Right cardiac atrium (tissue), 5 donors: ENCODE data around the gene RSPH10B2. TPM values are rescaled to one million over a fixed set of nuclear protein-coding genes. Genes with fewer than 3 reads are reported as not detected.
"Not testable (repeated sequence)": the region's sequence is repeated elsewhere in the genome, so short reads cannot be mapped to it uniquely, and the experiment has no call there.

Source experiments
- ATAC-seq, 2 donors: fragments of 200-7000 bp; cut with Tn5 transposase; one replicate each; pipeline versions ENCODE4 v1.8.0 to v1.9.1; 2020; ENCODE audit warnings: moderate library complexity in 2 of 2, mild to moderate bottlenecking in 1 of 2
- DNase-seq, 3 donors: peaks; one replicate each; pipeline ENCODE4 v3.0.0-alpha.2; 2020
- H3K27ac ChIP-seq: one replicate; pipeline ENCODE4 v1.5.1; 2013; ENCODE audit warnings: mild to moderate bottlenecking, low read length, control low read depth, moderate library complexity
- H3K27me3 ChIP-seq: one replicate; pipeline ENCODE4 v1.6.1; 2013; ENCODE audit not compliant: control insufficient read depth, insufficient read depth
- H3K4me1 ChIP-seq: one replicate; pipeline ENCODE4 v1.6.1; 2013; ENCODE audit warnings: low read length; ENCODE audit not compliant: control insufficient read depth, insufficient read depth
- H3K4me3 ChIP-seq: one replicate; pipeline ENCODE4 v1.5.1; 2013; ENCODE audit warnings: low read length, control low read depth
- H3K9me3 ChIP-seq: one replicate; pipeline ENCODE4 v1.6.1; 2013; ENCODE audit warnings: low read length; ENCODE audit not compliant: control insufficient read depth
- WGBS: extraction: QIAGEN DNeasy Blood & Tissue Kit; methylation state at CpG from one replicate; pipeline ENCODE4 v1.1.7; 2013; 5-methylcytosine and 5-hydroxymethylcytosine counted together
- intact Hi-C, 4 donors: fragments of 100-400 bp; cut with DNase I; formaldehyde crosslinking; loops; one replicate each; pipeline versions ENCODE4 v1.11.0 to v1.14.0; 2022 to 2023
- polyA plus RNA-seq: library from polyadenylated mRNA; stranded (reverse); fragments of 200-250 nt; gene quantifications from one replicate; pipeline ENCODE4 v1.2.3, GENCODE V29; 2013
- total RNA-seq, 4 donors: library from RNA; stranded (reverse); fragmentation: NEBNext Ultra II Directional; extraction: Animal tissue kit (Norgen Biotek cat#: 25700); gene quantifications; one replicate each; pipeline ENCODE4 v1.2.1, GENCODE V29; 2021
- donor health status: healthy with polysubstance abuse.
- donor health status: DM: no; HTN: yes; CAD: no.
- donor health status: DM: no; HTN: no; CAD: no.
- donor health status: DM: no; HTN: yes; CAD: no; lungs with severe emphysema.
- donor health status: DM: yes; HTN: yes; CAD: no.

The RSPH10B2 gene
- total and polyA plus RNA-seq, 5 donors, result 0.24 to 0.34 (median 0.25) TPM; not detected in 2

- peak in 1 of 2 donors; percentile 42 for ATAC-seq
- intact Hi-C loops, H3K27ac ChIP-seq, H3K4me3 ChIP-seq, H3K9me3 ChIP-seq, H3K27me3 ChIP-seq, DNase-seq, H3K4me1 ChIP-seq: not testable (repeated sequence)
- WGBS, result 77% methylated on average over 9 of the region's 15 CpGs
These were observed 38.4 kb downstream of the RSPH10B2 start for GRCh38 chr7:6792113-6792872.

DNA sequence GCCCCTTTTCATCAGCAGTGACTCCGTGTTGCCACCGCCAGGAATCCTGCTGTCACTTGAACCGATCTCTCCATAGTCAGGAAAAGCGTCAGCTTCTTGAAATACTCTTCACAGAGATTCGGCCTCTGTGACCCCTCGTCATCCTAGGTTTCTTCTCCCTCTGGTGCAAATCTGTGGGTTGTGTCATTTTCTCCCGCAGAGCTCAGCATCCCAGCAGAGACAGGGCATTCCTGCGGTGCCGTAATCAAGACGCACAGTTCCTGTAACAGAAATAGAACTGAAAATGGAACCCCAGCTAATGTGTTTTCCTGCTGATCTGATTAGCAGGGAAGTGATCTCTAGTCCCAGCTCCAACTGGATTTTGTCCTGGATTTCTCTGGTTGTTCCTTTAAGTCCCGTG lies 40.4 kb downstream of the RSPH10B2 start:
- H3K9me3 ChIP-seq, H3K27ac ChIP-seq, H3K4me3 ChIP-seq, DNase-seq, intact Hi-C loops, H3K4me1 ChIP-seq, H3K27me3 ChIP-seq, ATAC-seq: not testable (repeated sequence)
- WGBS, result 87% methylated on average over 2 of the region's 11 CpGs

DNA sequence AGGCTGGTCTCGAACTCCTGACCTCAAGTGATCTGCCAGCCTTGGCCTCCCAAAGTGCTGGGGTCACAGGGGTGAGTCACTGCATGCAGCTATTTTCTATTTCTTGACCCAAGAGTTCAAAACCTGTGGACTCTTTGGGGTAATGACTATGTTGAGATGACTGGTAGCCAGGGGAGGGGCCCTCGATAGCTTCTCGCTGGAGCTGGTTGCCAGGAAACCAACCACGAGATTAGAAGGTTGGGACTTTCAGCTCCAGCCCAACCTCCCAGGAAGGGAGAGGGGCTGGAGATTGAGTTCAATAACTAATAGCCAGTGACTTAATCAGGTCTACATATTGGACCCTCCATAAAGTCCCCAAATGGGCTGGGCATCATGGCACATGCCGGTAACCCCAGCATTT lies 43.3 kb downstream of the RSPH10B2 start:
- H3K9me3 ChIP-seq, DNase-seq, H3K27me3 ChIP-seq, ATAC-seq, intact Hi-C loops, H3K27ac ChIP-seq, H3K4me1 ChIP-seq, H3K4me3 ChIP-seq: not testable (repeated sequence)
- 70% methylated on average over 5 of the region's 5 CpGs for WGBS

GRCh38 chr7:6798047-6798446 lies 44.1 kb downstream of the RSPH10B2 start:
- intact Hi-C loops, H3K27ac ChIP-seq, ATAC-seq, H3K4me1 ChIP-seq, DNase-seq, H3K27me3 ChIP-seq, H3K4me3 ChIP-seq, H3K9me3 ChIP-seq: not testable (repeated sequence)
- WGBS, result 43% methylated on average over 1 of the region's 8 CpGs

- DNase-seq, ATAC-seq, H3K27me3 ChIP-seq, H3K4me1 ChIP-seq, H3K27ac ChIP-seq, H3K9me3 ChIP-seq, intact Hi-C loops, H3K4me3 ChIP-seq: not testable (repeated sequence)
- WGBS, result 64% methylated on average over 2 of the region's 12 CpGs
These were observed 46.0 kb downstream of the RSPH10B2 start for GRCh38 chr7:6799887-6800286.

DNA sequence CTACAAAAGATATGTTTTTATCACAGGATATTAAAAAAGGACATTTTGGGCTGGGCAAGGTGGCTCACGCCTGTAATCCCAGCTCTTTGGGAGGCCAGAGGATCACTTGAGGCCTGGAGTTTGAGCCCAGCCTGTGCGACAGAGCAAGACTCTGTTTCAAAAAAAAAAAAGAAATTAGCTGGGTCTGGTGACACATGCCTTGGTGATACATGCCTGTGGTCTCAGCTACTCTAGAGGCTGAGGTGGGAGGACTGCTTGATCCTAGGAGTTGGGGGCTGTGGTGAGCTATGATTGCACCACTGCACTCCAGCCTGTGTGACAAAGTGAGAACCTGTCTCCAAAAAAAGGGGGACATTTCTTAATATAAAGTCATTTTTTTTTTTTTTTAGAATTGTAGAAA lies 46.4 kb downstream of the RSPH10B2 start:
- H3K4me1 ChIP-seq, ATAC-seq, H3K9me3 ChIP-seq, H3K27ac ChIP-seq, DNase-seq, H3K27me3 ChIP-seq, H3K4me3 ChIP-seq, intact Hi-C loops: not testable (repeated sequence)
- WGBS, result 100% methylated on average over 1 of the region's 2 CpGs

- intact Hi-C loops, H3K9me3 ChIP-seq, DNase-seq, H3K27me3 ChIP-seq, H3K4me3 ChIP-seq, H3K27ac ChIP-seq, H3K4me1 ChIP-seq, ATAC-seq: not testable (repeated sequence)
- WGBS, result no CpG with 5 or more reads among the region's 4 CpGs
These were observed 53.6 kb downstream of the RSPH10B2 start for GRCh38 chr7:6807393-6807918.

- DNase-seq, H3K27ac ChIP-seq, H3K9me3 ChIP-seq, H3K27me3 ChIP-seq, intact Hi-C loops, H3K4me1 ChIP-seq, ATAC-seq, H3K4me3 ChIP-seq: not testable (repeated sequence)
- 78% methylated on average over 4 of the region's 6 CpGs for WGBS
These were observed 54.1 kb downstream of the RSPH10B2 start for GRCh38 chr7:6807959-6808358.

- DNase-seq, H3K9me3 ChIP-seq, H3K4me1 ChIP-seq, intact Hi-C loops, H3K27me3 ChIP-seq, H3K4me3 ChIP-seq, H3K27ac ChIP-seq, ATAC-seq: not testable (repeated sequence)
- 99% methylated on average over 2 of the region's 2 CpGs for WGBS
These were observed 59.1 kb downstream of the RSPH10B2 start for GRCh38 chr7:6813011-6813410.

DNA sequence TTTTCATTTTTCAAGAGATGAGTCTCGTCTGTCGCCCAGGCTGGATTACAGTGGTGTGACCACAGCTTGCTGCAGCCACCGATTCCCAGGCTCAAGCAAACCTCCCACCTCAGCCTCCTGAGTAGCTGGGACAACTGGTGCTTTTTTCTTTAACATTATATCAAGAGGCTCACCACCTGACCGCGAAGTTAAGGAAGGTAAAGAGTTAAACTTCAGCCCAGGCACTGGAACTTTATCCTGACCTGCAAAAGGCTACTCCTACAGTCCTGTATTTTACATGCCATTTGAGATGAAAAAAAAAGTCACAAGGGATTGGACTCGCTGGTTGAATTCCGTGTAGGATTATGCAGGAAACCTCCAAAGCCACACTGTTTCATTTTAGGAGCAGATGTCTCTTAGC lies 61.6 kb downstream of the RSPH10B2 start:
- H3K9me3 ChIP-seq, H3K27ac ChIP-seq, intact Hi-C loops, H3K27me3 ChIP-seq, DNase-seq, ATAC-seq, H3K4me3 ChIP-seq, H3K4me1 ChIP-seq: not testable (repeated sequence)
- 91% methylated on average over 7 of the region's 7 CpGs for WGBS

GRCh38 chr7:6821622-6822021 lies 67.7 kb downstream of the RSPH10B2 start:
- H3K27me3 ChIP-seq, ATAC-seq, DNase-seq, H3K4me1 ChIP-seq, H3K9me3 ChIP-seq, H3K4me3 ChIP-seq, intact Hi-C loops, H3K27ac ChIP-seq: not testable (repeated sequence)
- 95% methylated on average over 6 of the region's 6 CpGs for WGBS
